Measurements from ENCODE around the gene JARID2. TPM values are rescaled to one million over a fixed set of nuclear protein-coding genes. Genes with fewer than 3 reads are reported as not detected.

The JARID2 gene
- total and polyA plus RNA-seq, 4 donors, result 15.4 to 25.5 (median 23.1) TPM

- Histone ChIP-seq H3K36me3 (ENCODE audit: control insufficient read depth, insufficient read depth, low read length) (no peaks in the 10 kb centered on the region), H3K9me3 (ENCODE audit: control insufficient read depth, insufficient read depth, low read length) (no peaks in the 10 kb centered on the region), H3K4me1 (ENCODE audit: control insufficient read depth, insufficient read depth, low read length) (peaks cover 14% of the 10 kb centered on the region), H3K4me3 (ENCODE audit: low read depth, low read length) (no peak overlapping the region), H3K27me3 (ENCODE audit: control insufficient read depth, insufficient read depth, low read length) (no peaks in the 10 kb centered on the region), H3K27ac (ENCODE audit: low read depth, low read length) (no peak overlapping the region)
- 60% methylated on average over 1 of the region's 8 CpGs for WGBS (ENCODE audit: insufficient coverage)
- DNase-seq (ENCODE audit: low read depth in 4 of 6, low spot score in 6 of 6), result no peak
Observed at GRCh38 chr6:15462717-15463525, 217.1 kb downstream of the JARID2 start.

DNA sequence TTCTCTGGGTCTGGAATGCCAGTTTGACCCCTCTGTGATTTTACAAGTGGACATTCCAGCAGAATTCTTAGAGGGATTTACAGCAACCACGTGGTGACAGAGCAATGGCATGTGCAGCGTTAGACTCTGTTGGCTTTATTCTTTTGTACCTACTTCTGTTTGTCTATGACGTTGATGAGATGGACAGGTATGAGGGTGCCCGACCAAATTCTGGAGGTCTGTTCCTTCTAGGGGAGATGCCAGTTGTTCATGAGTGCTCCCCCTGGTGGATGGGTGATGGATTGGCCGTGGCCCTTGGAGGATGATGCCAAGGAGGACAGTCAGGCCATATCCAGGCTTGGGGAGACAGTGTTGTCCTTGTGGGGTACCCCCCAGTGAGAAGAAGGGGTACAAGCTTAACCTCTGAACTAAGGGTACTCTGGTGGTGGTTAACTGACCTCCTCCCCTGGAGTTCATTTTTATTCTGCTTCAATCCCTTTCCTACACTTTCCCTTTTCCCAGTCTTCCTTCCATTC, 218.4 kb downstream of the JARID2 start:
- WGBS (ENCODE audit: insufficient coverage), result 84% methylated on average over 4 of the region's 5 CpGs

GRCh38 chr6:15465212-15465611, 219.3 kb downstream of the JARID2 start:
- no peak for DNase-seq (ENCODE audit: low read depth in 4 of 6, low spot score in 6 of 6)
- no peaks in the 10 kb centered on the region for H3K27me3 ChIP-seq (ENCODE audit: control insufficient read depth, insufficient read depth, low read length)
- no peaks in the 10 kb centered on the region for H3K9me3 ChIP-seq (ENCODE audit: control insufficient read depth, insufficient read depth, low read length)
- H3K4me1 ChIP-seq (ENCODE audit: control insufficient read depth, insufficient read depth, low read length), result peaks cover 6% of the 10 kb centered on the region
- H3K27ac ChIP-seq (ENCODE audit: low read depth, low read length), result no peak overlapping the region
- WGBS (ENCODE audit: insufficient coverage), result 75% methylated on average over 4 of the region's 6 CpGs
- H3K4me3 ChIP-seq (ENCODE audit: low read depth, low read length), result no peak overlapping the region
- H3K36me3 ChIP-seq (ENCODE audit: control insufficient read depth, insufficient read depth, low read length), result peaks cover 15% of the 10 kb centered on the region

More for the DNA sequence above, 218.4 kb downstream of the JARID2 start:
- no peak for DNase-seq (ENCODE audit: low read depth in 4 of 6, low spot score in 6 of 6)
- Histone ChIP-seq H3K27ac (ENCODE audit: low read depth, low read length) (no peak overlapping the region), H3K9me3 (ENCODE audit: control insufficient read depth, insufficient read depth, low read length) (no peaks in the 10 kb centered on the region), H3K36me3 (ENCODE audit: control insufficient read depth, insufficient read depth, low read length) (peaks cover 7% of the 10 kb centered on the region), H3K27me3 (ENCODE audit: control insufficient read depth, insufficient read depth, low read length) (no peaks in the 10 kb centered on the region), H3K4me3 (ENCODE audit: low read depth, low read length) (no peak overlapping the region), H3K4me1 (ENCODE audit: control insufficient read depth, insufficient read depth, low read length) (peaks cover 6% of the 10 kb centered on the region)

DNA sequence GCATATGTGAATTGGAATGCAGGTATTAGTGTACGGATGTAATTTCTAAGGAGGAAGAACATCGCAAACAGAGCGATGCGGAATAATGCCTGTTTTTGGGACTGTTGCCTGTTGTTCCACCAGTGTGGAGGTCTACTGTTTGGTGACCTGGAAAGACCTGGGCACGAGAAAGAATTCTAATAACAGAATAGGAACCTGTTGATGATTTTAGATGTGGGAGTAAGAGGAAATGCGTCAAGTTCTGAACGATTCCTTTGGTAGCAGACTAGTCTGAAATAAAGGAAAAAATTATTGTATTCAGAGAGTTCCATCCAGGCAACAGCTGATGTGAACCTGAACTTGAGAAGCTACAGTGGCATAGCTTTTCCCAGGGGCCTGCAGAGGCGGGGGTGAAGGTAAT, 224.9 kb downstream of the JARID2 start:
- Histone ChIP-seq H3K4me3 (ENCODE audit: low read depth, low read length) (no peak overlapping the region), H3K4me1 (ENCODE audit: control insufficient read depth, insufficient read depth, low read length) (peaks cover 4% of the 10 kb centered on the region), H3K36me3 (ENCODE audit: control insufficient read depth, insufficient read depth, low read length) (peaks cover 19% of the 10 kb centered on the region), H3K27me3 (ENCODE audit: control insufficient read depth, insufficient read depth, low read length) (no peaks in the 10 kb centered on the region), H3K27ac (ENCODE audit: low read depth, low read length) (no peak overlapping the region), H3K9me3 (ENCODE audit: control insufficient read depth, insufficient read depth, low read length) (no peaks in the 10 kb centered on the region)
- 92% methylated on average over 8 of the region's 8 CpGs for WGBS (ENCODE audit: insufficient coverage)
- DNase-seq (ENCODE audit: low read depth in 4 of 6, low spot score in 6 of 6), result no peak

DNA sequence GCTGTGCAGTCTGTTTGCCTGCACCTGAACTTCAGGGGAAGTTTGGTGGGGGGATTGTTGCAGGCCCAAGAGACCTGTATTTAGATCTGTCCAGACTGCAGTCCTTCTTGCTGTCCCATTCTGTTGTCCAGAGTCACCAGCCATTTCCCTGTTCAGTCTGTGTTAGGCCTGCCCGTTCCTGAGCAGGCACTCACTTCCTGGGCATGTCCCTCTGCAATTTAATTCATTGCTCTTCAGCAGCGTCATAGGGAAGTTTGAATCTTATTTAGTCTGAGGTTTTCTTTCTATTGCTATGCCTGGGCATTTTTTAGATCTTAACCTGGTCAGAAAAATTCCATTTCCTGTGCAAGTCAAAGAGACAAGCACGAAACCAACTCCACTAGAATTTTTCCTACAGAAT, 226.8 kb downstream of the JARID2 start:
- WGBS (ENCODE audit: insufficient coverage), result no CpG with 5 or more reads among the region's 3 CpGs
- no peak overlapping the region for H3K27ac ChIP-seq (ENCODE audit: low read depth, low read length)
- no peaks in the 10 kb centered on the region for H3K9me3 ChIP-seq (ENCODE audit: control insufficient read depth, insufficient read depth, low read length)
- no peak overlapping the region for H3K4me3 ChIP-seq (ENCODE audit: low read depth, low read length)
- H3K4me1 ChIP-seq (ENCODE audit: control insufficient read depth, insufficient read depth, low read length), result peaks cover 7% of the 10 kb centered on the region
- no peak for DNase-seq (ENCODE audit: low read depth in 4 of 6, low spot score in 6 of 6)
- H3K27me3 ChIP-seq (ENCODE audit: control insufficient read depth, insufficient read depth, low read length), result no peaks in the 10 kb centered on the region
- H3K36me3 ChIP-seq (ENCODE audit: control insufficient read depth, insufficient read depth, low read length), result peaks cover 19% of the 10 kb centered on the region

- DNase-seq (ENCODE audit: low read depth in 4 of 6, low spot score in 6 of 6), result no peak
- Histone ChIP-seq H3K4me1 (ENCODE audit: control insufficient read depth, insufficient read depth, low read length) (peaks cover 7% of the 10 kb centered on the region), H3K27ac (ENCODE audit: low read depth, low read length) (no peak overlapping the region), H3K4me3 (ENCODE audit: low read depth, low read length) (no peak overlapping the region), H3K27me3 (ENCODE audit: control insufficient read depth, insufficient read depth, low read length) (no peaks in the 10 kb centered on the region), H3K9me3 (ENCODE audit: control insufficient read depth, insufficient read depth, low read length) (no peaks in the 10 kb centered on the region), H3K36me3 (ENCODE audit: control insufficient read depth, insufficient read depth, low read length) (peaks cover 19% of the 10 kb centered on the region)
- no CpG with 5 or more reads among the region's 7 CpGs for WGBS (ENCODE audit: insufficient coverage)
Observed at GRCh38 chr6:15473174-15473573, 227.3 kb downstream of the JARID2 start.

- Histone ChIP-seq H3K27me3 (ENCODE audit: control insufficient read depth, insufficient read depth, low read length) (no peaks in the 10 kb centered on the region), H3K27ac (ENCODE audit: low read depth, low read length) (no peak overlapping the region), H3K4me3 (ENCODE audit: low read depth, low read length) (no peak overlapping the region), H3K9me3 (ENCODE audit: control insufficient read depth, insufficient read depth, low read length) (no peaks in the 10 kb centered on the region), H3K4me1 (ENCODE audit: control insufficient read depth, insufficient read depth, low read length) (peaks cover 9% of the 10 kb centered on the region), H3K36me3 (ENCODE audit: control insufficient read depth, insufficient read depth, low read length) (peaks cover 17% of the 10 kb centered on the region)
- WGBS (ENCODE audit: insufficient coverage), result 53% methylated on average over 4 of the region's 6 CpGs
- peak in 1 of 6 donors; percentile 30 for DNase-seq (ENCODE audit: low read depth in 4 of 6, low spot score in 6 of 6)
Observed at GRCh38 chr6:15473741-15474161, 227.9 kb downstream of the JARID2 start.

DNA sequence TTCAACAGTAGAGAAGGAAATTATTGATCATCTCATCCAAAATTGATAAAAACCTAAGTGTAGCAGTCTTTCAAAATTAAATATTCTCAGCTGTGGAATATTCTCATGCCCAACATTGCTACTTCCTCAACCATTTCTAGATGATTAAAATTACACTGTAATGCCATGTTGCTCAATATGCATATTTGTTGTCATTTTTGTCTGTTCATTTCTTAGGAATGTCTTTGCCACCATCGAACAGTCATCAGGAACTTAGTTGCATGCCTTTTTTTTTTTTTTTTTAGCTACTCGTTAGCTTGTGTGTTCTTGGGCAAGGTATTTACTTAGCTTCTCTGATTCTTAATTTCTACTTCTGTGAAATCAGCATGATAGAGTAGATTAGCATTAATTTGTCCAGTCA, 228.3 kb downstream of the JARID2 start:
- no peak for DNase-seq (ENCODE audit: low read depth in 4 of 6, low spot score in 6 of 6)
- peaks cover 13% of the 10 kb centered on the region for H3K36me3 ChIP-seq (ENCODE audit: control insufficient read depth, insufficient read depth, low read length)
- no peak overlapping the region for H3K4me3 ChIP-seq (ENCODE audit: low read depth, low read length)
- H3K4me1 ChIP-seq (ENCODE audit: control insufficient read depth, insufficient read depth, low read length), result peaks cover 12% of the 10 kb centered on the region
- H3K27me3 ChIP-seq (ENCODE audit: control insufficient read depth, insufficient read depth, low read length), result no peaks in the 10 kb centered on the region
- no peak overlapping the region for H3K27ac ChIP-seq (ENCODE audit: low read depth, low read length)
- no CpG with 5 or more reads among the region's 2 CpGs for WGBS (ENCODE audit: insufficient coverage)
- H3K9me3 ChIP-seq (ENCODE audit: control insufficient read depth, insufficient read depth, low read length), result no peaks in the 10 kb centered on the region

- Histone ChIP-seq H3K27ac (ENCODE audit: low read depth, low read length) (no peak overlapping the region), H3K4me3 (ENCODE audit: low read depth, low read length) (no peak overlapping the region), H3K9me3 (ENCODE audit: control insufficient read depth, insufficient read depth, low read length) (no peaks in the 10 kb centered on the region), H3K27me3 (ENCODE audit: control insufficient read depth, insufficient read depth, low read length) (no peaks in the 10 kb centered on the region), H3K36me3 (ENCODE audit: control insufficient read depth, insufficient read depth, low read length) (peaks cover 4% of the 10 kb centered on the region), H3K4me1 (ENCODE audit: control insufficient read depth, insufficient read depth, low read length) (peaks cover 16% of the 10 kb centered on the region)
- DNase-seq (ENCODE audit: low read depth in 4 of 6, low spot score in 6 of 6), result no peak
- 71% methylated on average over 4 of the region's 6 CpGs for WGBS (ENCODE audit: insufficient coverage)
Observed at GRCh38 chr6:15475261-15475660, 229.4 kb downstream of the JARID2 start.

- Histone ChIP-seq H3K4me1 (ENCODE audit: control insufficient read depth, insufficient read depth, low read length) (peaks cover 16% of the 10 kb centered on the region), H3K27me3 (ENCODE audit: control insufficient read depth, insufficient read depth, low read length) (no peaks in the 10 kb centered on the region), H3K9me3 (ENCODE audit: control insufficient read depth, insufficient read depth, low read length) (no peaks in the 10 kb centered on the region), H3K4me3 (ENCODE audit: low read depth, low read length) (no peak overlapping the region), H3K36me3 (ENCODE audit: control insufficient read depth, insufficient read depth, low read length) (peaks cover 4% of the 10 kb centered on the region), H3K27ac (ENCODE audit: low read depth, low read length) (no peak overlapping the region)
- DNase-seq (ENCODE audit: low read depth in 4 of 6, low spot score in 6 of 6), result peak in 1 of 6 donors; percentile 63
- WGBS (ENCODE audit: insufficient coverage), result no CpG with 5 or more reads among the region's 4 CpGs
Observed at GRCh38 chr6:15475872-15476271, 230.0 kb downstream of the JARID2 start.
